Cardiac fibroblast (primary cell): ENCODE measurements around the gene ARHGEF6.

Experiments
- DNase-seq, 2 donors: peaks; one replicate each; pipeline versions ENCODE4 v3.0.0 to v3.0.0-alpha.2; 2010; ENCODE audit warnings: low read depth in 2 of 2
- H3K4me3 ChIP-seq, 2 donors: replicated peaks in 1 of 2; 1 replicate in 1 of 2; 2 replicates in 1 of 2; pipeline ENCODE4 v1.5.1; 2011; ENCODE audit warnings: low read depth in 2 of 2, low read length in 2 of 2, mild to moderate bottlenecking in 2 of 2, moderate library complexity in 1 of 2
- CTCF ChIP-seq: IDR thresholded peaks from one replicate; pipeline ENCODE4 v1.5.1; 2011; ENCODE audit warnings: low read depth, mild to moderate bottlenecking, low read length, inconsistent platforms

The ARHGEF6 gene

GRCh38 chrX:136784231-136784630 lies 3.5 kb upstream of the ARHGEF6 start:
- H3K4me3 ChIP-seq: no peak overlapping the region
- peak in 1 of 2 donors; percentile 3 for DNase-seq
- TF ChIP-seq CTCF: no peak

- H3K4me3 ChIP-seq: no peak overlapping the region
- no peak for TF ChIP-seq CTCF
Observed at GRCh38 chrX:136783159-136783558, 2.4 kb upstream of the ARHGEF6 start.

GRCh38 chrX:136781180-136781797 lies 557 bp upstream of the ARHGEF6 start:
- H3K4me3 ChIP-seq: peak overlapping the region in 1 of 2 donors; percentile 28
- DNase-seq: peak; percentile 43 to 56
- no peak for TF ChIP-seq CTCF

More at GRCh38 chrX:136783159-136783558, 2.4 kb upstream of the ARHGEF6 start:
- no peak for DNase-seq

GRCh38 chrX:136780241-136780640 lies 491 bp downstream of the ARHGEF6 start:
- peak in 1 of 2 donors; percentile 7 for DNase-seq
- no peak for TF ChIP-seq CTCF
- peak overlapping the region in 1 of 2 donors; percentile 28 for H3K4me3 ChIP-seq

- DNase-seq: peak in 1 of 2 donors; percentile 10
- no peak for TF ChIP-seq CTCF
- no peak overlapping the region for H3K4me3 ChIP-seq
Observed at GRCh38 chrX:136779346-136779781, 1.4 kb downstream of the ARHGEF6 start.

- no peak overlapping the region for H3K4me3 ChIP-seq
Observed at GRCh38 chrX:136778916-136779315, 1.8 kb downstream of the ARHGEF6 start.

More at GRCh38 chrX:136778916-136779315, 1.8 kb downstream of the ARHGEF6 start:
- no peak for DNase-seq
- no peak for TF ChIP-seq CTCF
